GM12874 (cell line): ENCODE measurements around the gene NPLOC4.

Source experiments
- TF ChIP-seq, protein P1 (sequence below): IDR thresholded peaks from 2 replicates; pipeline ENCODE4 v1.5.1; 2011; ENCODE audit warnings: low read depth, mild to moderate bottlenecking, control low read depth, low read length, moderate library complexity; ENCODE audit not compliant: insufficient read depth

Gene NPLOC4

DNA sequence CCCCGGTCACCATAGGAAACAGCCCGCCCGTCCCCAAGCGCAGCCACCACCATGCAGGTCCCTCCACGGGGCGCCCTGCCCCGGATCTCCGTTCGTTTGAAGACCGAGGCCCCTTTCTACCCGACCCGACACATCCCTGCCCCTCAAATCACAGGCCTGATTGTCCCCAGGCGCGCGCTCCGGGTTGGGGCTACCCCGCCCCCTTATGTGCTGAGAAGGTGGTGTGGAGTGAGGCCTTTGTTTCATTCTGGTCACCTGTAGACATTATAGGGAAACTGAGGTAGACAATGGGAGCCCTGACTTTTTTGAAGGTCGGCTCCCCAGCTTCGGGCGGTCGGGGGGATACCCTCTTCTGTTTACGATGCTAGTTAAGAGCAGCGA lies 123.5 kb downstream of the NPLOC4 start:
- TF ChIP-seq, protein P1, sequence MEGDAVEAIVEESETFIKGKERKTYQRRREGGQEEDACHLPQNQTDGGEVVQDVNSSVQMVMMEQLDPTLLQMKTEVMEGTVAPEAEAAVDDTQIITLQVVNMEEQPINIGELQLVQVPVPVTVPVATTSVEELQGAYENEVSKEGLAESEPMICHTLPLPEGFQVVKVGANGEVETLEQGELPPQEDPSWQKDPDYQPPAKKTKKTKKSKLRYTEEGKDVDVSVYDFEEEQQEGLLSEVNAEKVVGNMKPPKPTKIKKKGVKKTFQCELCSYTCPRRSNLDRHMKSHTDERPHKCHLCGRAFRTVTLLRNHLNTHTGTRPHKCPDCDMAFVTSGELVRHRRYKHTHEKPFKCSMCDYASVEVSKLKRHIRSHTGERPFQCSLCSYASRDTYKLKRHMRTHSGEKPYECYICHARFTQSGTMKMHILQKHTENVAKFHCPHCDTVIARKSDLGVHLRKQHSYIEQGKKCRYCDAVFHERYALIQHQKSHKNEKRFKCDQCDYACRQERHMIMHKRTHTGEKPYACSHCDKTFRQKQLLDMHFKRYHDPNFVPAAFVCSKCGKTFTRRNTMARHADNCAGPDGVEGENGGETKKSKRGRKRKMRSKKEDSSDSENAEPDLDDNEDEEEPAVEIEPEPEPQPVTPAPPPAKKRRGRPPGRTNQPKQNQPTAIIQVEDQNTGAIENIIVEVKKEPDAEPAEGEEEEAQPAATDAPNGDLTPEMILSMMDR: no peak

- TF ChIP-seq, protein P1: no peak
Observed at GRCh38 chr17:81512562-81513371, 124.1 kb downstream of the NPLOC4 start, which contains the start of gene ACTG1. Gene ACTG1, minus strand, starts transcription at chr17:81512799. Its CDS starts 445 bp downstream, at chr17:81512354.

GRCh38 chr17:81511804-81512561 lies 124.9 kb downstream of the NPLOC4 start:
- TF ChIP-seq, protein P1: no peak

- TF ChIP-seq, protein P1: no peak
Observed at GRCh38 chr17:81511554-81511803, 125.4 kb downstream of the NPLOC4 start.

DNA sequence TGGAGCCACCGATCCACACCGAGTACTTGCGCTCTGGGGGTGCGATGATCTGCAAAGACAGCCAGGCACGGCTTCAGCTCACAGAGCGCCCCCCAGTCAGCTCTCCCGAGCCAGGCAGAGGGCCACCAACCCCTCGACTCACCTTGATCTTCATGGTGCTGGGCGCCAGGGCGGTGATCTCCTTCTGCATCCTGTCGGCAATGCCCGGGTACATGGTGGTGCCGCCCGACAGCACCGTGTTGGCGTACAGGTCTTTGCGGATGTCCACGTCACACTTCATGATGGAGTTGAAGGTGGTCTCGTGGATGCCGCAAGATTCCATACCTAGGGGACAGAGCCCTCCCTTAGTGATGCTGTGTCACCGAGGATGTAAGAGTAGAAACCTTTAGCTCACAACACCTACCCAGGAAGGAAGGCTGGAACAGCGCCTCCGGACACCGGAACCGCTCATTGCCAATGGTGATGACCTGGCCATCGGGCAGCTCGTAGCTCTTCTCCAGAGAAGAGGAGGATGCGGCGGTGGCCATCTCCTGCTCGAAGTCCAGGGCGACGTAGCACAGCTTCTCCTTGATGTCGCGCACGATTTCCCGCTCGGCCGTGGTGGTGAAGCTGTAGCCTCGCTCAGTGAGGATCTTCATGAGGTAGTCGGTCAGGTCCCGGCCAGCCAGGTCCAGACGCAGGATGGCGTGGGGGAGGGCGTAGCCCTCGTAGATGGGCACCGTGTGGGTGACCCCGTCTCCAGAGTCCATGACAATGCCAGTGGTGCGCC lies 125.9 kb downstream of the NPLOC4 start:
- TF ChIP-seq, protein P1: no peak

GRCh38 chr17:81509972-81510784 lies 126.7 kb downstream of the NPLOC4 start:
- TF ChIP-seq, protein P1: no peak
